HepG2 (cell line): ENCODE results near the gene STX1B.
"Not testable (repeated sequence)": the region's sequence is repeated elsewhere in the genome, so short reads cannot be mapped to it uniquely, and the experiment has no call there.

ENCODE experiments used
- ZBTB34 ChIP-seq: sonication (generic); formaldehyde crosslinking; IDR thresholded peaks from 2 replicates; pipeline ENCODE4 v1.8.0; 2022; ENCODE audit warnings: mild to moderate bottlenecking, missing genetic modification reagents
- TF ChIP-seq, protein P1 (sequence below): sonication (generic); formaldehyde crosslinking; IDR thresholded peaks from 2 replicates; pipeline ENCODE4 v1.5.0; 2020; ENCODE audit warnings: missing genetic modification reagents
- TF ChIP-seq, protein P2 (sequence below): sonication (generic); formaldehyde crosslinking; IDR thresholded peaks from 2 replicates; pipeline ENCODE4 v1.4.0; 2020; ENCODE audit warnings: mild to moderate bottlenecking, missing genetic modification reagents

- TF ChIP-seq, protein P1, sequence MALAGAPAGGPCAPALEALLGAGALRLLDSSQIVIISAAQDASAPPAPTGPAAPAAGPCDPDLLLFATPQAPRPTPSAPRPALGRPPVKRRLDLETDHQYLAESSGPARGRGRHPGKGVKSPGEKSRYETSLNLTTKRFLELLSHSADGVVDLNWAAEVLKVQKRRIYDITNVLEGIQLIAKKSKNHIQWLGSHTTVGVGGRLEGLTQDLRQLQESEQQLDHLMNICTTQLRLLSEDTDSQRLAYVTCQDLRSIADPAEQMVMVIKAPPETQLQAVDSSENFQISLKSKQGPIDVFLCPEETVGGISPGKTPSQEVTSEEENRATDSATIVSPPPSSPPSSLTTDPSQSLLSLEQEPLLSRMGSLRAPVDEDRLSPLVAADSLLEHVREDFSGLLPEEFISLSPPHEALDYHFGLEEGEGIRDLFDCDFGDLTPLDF: not testable (repeated sequence)
- TF ChIP-seq, protein P2, sequence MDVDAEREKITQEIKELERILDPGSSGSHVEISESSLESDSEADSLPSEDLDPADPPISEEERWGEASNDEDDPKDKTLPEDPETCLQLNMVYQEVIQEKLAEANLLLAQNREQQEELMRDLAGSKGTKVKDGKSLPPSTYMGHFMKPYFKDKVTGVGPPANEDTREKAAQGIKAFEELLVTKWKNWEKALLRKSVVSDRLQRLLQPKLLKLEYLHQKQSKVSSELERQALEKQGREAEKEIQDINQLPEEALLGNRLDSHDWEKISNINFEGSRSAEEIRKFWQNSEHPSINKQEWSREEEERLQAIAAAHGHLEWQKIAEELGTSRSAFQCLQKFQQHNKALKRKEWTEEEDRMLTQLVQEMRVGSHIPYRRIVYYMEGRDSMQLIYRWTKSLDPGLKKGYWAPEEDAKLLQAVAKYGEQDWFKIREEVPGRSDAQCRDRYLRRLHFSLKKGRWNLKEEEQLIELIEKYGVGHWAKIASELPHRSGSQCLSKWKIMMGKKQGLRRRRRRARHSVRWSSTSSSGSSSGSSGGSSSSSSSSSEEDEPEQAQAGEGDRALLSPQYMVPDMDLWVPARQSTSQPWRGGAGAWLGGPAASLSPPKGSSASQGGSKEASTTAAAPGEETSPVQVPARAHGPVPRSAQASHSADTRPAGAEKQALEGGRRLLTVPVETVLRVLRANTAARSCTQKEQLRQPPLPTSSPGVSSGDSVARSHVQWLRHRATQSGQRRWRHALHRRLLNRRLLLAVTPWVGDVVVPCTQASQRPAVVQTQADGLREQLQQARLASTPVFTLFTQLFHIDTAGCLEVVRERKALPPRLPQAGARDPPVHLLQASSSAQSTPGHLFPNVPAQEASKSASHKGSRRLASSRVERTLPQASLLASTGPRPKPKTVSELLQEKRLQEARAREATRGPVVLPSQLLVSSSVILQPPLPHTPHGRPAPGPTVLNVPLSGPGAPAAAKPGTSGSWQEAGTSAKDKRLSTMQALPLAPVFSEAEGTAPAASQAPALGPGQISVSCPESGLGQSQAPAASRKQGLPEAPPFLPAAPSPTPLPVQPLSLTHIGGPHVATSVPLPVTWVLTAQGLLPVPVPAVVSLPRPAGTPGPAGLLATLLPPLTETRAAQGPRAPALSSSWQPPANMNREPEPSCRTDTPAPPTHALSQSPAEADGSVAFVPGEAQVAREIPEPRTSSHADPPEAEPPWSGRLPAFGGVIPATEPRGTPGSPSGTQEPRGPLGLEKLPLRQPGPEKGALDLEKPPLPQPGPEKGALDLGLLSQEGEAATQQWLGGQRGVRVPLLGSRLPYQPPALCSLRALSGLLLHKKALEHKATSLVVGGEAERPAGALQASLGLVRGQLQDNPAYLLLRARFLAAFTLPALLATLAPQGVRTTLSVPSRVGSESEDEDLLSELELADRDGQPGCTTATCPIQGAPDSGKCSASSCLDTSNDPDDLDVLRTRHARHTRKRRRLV (CRISPR knock-in tag): not testable (repeated sequence)
- TF ChIP-seq ZBTB34 (CRISPR knock-in tag): not testable (repeated sequence)
These were observed 1.4 kb upstream of the STX1B start for GRCh38 chr16:31011815-31012214.
